Activated CD4-positive, alpha-beta T cell treated with anti-CD3 and anti-CD28 coated beads, Interleukin-10, Interleukin-2, amounts not matched to agents 100 ng/mL and 50 ng/mL, durations not matched to agents 16 hours and 8 hours (primary cell): Measurements from ENCODE around the gene FBN1.

Experiments used
- DNase-seq: peaks from one replicate; pipeline ENCODE4 v3.0.0-alpha.2; 2020

Gene FBN1

DNA sequence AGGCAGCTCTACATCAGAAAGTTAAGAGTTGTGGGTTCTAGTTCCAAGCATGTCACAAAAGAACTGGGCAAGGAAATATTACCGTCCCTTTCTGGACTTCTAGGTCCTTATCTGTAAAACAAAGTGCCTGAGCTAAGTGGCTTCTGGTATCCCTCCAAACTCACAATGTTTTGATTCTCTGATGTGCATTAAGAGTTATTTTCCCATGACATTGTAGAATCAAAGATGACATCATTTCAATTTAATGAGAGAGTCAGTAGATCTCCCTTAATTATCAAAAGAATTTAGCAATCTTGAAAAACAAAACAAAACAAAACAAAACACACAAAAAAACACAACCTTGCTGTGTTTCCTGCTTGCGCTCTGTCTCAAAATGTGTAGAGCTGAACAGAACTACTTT, 225.6 kb downstream of the FBN1 start:
- DNase-seq = no peak

DNA sequence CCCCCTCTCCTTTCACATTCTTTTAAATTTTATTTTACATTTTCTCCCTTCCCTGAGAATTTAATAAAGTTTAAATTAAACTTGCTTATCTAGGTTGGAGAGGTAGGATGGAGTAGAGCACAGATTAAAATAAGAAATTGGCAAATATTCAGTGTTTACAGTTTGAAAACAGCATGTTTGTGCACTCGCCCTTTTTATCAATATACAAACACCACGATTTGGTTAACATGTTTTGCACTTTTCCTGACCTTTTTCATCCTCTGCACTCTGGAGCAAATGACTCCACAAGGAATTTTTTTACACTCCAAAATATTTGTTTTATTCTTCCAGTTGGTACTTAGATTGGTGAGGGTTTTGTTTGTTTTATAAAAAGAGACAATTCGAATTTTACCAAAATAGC, 227.2 kb downstream of the FBN1 start:
- no peak for DNase-seq

DNA sequence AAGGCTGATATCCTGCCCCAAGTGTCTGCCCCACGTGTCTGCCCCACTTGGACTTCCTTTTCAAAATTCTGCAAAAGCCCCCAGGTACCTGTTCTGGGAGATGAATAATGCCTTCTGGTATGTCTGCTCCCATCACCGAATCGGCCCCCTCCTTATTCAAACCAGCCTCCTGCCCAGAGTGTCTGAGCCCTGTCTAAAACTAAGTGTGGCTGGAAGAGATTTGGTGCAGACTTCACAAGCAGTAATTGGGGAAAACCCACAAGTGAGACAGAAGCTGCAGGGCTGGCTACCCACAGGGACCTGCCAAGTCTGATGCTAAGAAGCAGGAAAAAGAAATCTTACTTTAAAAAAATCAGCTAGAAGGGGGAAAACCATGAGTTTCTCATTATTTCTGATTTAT, 229.2 kb downstream of the FBN1 start:
- DNase-seq = no peak

DNA sequence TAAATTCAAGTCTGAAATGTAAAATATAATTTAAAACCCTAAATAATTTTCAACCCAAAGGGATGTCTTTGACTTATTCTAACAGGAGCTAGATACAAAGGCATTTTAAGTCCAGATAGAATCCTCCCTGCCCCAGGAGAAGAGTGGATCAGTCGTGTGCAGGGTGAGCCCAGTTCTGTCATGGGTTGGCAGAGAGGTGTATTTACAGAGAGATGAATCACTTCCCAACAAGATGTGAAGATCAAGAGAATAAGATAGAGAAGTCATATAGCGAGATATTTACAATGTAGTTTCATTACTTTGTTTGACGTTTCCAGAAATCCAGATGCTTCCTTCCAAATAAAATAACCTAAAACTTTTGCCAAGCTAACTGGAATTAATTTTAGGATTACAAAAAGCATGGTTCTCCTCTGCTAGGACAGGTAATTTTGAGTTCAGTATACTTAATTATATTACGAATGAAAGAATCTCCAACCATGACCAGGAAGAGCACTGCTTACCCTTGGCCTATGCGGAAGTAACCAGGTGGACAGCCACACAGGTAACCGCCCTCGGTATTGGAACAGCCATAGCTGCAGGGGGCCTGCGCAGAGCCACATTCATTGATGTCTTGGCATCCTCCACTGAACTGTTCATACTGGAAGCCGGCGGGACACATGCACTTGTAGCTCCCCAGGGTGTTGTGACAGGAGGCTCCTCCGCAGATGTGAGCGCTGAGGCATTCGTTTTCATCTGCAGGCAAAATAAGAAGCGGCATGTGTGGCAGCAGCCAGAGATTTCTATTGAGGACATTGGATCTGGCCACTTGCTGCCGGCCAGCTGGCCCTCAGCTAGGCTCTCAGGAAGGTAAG, 230.2 kb downstream of the FBN1 start:
- DNase-seq = no peak

DNA sequence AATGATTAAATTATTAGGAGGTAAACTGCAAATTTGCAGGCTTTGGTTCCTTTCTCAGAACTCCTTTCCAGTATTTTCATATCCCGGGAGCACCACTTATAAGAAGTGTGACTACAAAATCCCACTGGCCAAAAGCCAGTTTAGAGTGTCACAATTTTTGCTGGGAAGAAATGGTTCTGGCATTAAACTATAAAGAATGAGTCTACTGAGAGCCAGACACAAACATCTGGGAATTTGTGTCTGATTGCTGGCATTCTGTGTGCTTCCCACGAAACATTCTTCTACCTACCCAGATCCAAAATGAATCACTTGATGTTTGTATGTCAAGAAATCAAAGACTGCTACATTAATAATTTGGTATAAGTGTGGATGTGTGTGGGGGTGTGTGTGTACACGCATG, 231.5 kb downstream of the FBN1 start:
- no peak for DNase-seq

DNA sequence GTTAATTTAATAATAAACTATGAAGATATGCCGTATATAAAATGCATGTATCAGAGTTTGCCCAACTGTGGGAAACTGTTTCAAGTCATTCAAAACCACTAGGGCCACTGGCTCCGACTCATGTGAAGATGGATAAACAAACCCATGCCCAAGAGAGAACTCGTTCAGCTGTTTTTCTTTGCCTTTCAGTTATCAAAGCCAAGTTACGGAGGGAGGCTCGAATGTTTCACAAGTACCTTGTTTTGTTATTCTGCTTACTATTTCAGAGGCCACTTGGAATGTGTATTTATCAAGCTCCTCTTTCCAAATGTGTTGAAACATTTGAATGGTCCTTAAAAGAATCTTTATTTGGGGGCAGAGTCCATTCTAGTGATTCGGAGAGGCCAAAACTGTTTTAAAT, 232.2 kb downstream of the FBN1 start:
- no peak for DNase-seq

DNA sequence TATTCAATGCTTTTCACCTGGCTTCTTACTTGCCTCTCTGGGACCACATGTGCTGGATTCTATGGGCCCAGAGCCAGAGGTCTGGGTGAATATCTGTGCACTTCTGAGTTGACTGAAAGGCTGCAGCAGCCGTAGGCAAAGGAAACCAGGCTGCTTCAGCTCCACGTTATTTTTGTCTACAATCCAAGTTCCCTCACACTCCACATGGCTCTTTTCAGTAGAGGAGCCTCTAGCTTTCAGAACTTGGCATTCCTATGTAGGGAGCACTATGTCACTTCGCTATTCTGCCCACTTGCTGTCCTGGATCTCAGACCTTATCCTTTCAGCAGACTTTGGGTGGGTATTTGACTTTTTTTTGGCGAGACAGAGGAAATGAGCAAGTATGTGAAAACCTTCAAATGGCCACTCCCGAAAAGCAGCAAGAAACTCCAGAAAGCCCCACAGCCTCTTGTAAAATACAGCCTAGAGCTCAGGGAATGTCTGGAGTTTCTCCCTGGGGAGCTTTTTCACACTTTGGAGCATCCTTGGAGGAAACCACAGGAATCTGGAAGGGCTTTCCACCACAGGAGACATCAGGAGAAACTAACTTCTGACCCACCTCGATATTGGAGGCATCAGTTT, 233.4 kb downstream of the FBN1 start:
- no peak for DNase-seq

DNA sequence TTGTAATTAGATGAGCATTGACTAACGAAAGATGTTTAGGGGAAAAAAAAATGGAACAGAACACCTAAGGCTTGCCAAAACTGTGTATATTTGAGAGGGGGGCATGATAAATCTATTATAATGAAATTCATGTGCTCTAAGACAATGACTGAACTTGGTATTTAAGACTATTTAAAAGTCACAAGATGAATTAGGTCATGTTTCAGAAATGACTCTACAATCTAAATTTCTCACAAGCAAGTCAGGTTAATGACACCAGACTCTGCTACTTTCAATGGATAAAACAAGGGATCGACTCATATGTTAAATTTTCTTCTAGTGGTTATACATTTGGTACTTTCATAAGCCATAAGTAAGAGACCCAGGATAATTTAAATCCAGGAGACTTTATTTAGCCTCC, 235.9 kb downstream of the FBN1 start:
- no peak for DNase-seq

DNA sequence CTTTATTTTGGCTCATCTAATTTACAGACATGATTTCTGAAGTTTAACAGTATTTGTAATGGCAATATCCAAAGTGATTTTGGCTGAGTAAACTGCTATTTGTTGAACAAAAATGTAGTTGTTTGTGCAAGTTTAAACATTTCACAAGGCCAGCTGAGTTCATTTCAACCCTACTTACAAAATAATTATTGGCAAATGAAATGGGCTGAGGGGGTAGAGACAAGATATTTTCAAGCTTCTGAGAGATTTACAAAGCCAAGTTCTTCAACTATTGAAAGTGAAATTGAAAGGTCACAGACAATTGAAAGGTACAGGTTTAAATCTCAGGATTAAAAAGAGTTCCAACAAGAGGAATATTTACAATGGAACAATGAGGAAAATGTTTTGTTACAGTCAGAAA, 237.2 kb downstream of the FBN1 start:
- DNase-seq = no peak

DNA sequence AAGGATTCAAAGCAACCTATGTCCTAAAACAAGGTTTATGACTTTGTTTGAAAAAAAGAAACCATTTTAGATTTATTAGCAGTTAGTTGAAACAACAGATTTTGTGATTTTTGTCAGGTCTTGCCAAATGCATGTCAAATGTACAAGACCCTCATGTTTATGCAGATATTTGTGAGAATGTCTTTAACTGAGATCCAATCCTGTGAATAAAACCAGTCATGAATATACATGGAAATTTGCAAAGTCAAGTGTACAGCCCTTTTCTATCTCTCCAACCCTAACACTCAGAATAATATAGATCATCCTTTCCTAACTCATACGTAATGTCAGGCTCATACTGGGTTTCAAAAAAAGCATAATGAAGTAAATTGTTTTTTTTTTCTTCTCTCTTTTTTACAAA, 237.9 kb downstream of the FBN1 start:
- no peak for DNase-seq

DNA sequence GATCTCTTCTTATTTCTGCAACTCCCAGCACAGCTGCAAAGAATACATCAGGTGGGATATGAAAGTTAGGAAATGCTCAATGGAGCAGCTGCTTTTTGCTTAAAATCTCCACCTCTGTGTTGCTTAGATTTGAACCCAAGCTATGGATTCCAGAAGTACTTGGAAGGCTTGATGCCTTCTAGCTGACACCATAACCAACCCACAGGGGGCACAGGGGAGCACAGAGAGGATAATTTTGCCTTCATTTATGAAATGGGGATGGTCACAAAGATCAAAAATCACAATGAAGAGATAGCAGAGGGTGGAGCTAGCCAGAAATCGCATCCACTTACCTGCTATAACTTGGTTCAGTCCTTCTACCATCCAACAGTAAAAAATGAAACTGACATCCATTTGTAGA, 238.6 kb downstream of the FBN1 start:
- DNase-seq = no peak

DNA sequence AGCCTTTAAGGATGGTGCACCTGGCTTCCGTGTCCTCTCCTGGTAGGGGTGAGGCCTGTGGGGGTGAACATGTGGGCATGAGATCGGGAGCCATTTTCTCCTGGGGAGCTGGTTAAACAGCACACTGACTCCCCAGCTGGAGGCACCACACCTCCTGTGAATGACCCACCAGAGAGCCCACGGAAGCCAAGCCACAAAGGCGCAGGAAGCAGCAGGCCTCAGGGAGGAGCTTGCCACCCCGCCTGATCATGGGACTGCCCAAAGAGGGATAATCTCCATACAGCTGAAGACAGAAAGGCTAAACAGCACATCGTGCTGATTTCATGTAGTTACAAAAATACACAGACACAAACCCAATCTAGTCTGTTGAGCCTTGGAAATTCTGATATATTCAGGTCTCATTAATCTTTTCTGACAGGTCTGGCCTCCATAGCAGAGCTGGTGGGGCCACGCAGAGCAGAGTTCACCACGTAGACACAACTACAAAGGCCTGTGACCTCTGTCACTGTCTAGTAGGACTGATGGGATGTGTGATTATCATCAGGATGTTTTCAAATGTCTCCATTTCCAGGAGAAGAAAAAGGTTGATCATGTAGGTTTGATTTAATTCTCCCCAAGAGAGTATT, 239.1 kb downstream of the FBN1 start:
- no peak for DNase-seq

DNA sequence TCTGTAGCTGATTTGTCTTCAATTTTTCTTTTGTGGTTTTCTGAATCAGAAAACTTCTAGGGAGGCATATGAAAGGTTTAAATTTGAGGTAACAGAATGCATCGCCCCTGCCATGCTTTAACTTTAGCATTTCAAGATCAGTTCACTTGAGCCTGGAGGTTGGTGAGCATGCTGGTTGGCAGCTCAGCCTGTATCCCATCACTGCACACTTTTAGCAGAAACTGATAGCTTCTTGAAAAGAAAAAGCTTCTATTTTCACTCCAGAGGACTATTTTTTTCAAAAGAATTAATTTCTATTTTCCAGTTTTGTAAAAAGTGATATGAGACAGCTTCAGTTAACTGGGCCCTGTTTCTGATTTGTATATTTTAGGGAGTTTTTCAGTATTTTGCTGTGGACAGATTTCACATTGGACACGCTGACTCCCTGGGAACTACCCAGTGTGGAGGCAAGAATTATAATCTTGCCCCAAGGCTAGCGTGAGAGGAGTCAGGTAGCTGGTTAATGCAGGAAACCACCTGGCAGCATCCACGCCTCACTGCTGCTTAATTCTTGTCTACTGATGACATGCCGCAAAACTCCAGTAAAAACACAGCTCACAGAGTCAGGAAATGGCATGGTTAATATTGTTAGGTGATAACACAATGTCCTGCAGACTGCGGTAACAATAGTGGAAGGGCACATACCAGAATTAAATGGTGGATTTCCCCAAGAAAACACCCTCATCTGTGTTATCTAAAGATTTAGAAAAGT, 242.9 kb downstream of the FBN1 start:
- no peak for DNase-seq

DNA sequence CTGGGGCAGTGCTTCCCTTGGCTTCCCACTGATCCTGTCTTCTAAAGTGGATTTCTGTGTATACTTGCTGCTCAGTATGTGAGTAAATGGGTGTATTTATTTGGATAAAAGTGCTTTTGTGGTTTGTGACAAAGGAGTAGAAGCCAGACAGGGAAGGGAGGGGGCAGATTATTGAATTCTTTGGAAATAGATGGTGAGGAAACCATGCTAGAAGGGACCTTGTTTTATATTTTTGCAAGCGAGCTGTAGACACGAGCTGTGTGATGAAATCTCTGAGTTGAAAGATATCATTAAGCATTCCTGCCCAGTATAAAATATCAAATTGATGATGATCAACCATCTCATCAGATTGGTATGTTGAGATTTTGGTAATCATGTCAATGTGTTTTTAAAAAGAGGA, 245.4 kb downstream of the FBN1 start:
- DNase-seq = no peak

DNA sequence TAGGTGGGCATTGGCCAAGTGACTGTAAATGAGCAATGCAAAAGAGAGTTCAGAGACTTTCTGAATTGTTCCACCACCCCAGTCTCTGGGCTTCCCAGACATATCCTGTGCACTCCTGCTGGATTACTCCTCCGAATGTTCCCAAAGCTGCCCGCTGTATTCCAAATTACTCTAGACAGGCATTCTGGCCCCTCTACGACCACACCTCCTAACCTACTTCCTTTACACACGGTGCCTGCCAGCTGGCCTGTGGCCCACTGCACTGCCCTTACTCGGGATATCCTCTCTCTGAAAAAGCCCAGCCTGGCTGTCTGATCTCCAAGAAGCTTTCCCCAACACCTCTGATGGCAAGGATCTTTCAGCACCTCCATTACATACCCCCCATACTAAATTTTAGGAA, 247.7 kb downstream of the FBN1 start:
- no peak for DNase-seq

DNA sequence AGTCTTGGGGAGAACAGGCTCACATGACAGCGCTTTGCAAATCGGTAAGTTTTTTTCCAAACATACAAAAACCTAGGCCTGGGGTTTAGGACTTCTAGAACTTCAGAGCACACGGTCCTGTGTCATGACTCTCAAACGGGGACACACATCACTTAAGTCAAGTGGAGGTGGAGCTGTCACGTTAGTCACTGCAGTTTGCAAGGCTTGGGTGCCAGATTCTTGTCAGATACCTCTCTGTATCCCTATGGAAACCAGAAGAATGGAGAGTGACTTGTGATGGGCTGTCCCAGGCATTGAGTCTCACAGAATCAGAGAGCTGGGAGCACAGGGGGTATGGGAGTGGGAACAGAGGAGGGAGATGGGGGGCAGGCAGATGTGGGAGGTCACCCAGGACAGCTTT, 249.5 kb downstream of the FBN1 start:
- no peak for DNase-seq

DNA sequence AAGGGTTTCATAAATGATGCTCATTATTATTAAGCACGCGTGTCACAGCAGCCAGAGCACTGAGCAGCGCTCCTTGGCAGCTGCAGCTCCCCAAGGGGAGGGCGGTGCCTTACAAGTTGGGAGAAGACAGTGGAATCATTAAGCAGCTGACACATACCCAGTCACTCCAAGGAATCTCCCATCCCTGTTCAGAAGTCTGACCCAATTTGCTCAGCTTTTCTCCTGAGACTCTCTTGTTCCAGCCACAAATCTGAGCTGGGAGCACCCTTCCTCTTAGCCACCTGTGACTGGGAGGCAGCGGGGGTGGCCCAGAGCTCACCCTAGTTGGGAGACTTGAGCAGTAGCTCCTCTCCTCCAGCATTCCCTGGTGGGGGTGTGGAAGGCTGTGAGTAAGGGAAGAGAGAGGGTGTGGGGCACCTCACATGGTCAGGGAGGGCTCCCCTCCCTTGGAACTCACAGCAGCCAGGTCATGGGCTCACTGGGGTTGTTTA, 249.9 kb downstream of the FBN1 start:
- no peak for DNase-seq

DNA sequence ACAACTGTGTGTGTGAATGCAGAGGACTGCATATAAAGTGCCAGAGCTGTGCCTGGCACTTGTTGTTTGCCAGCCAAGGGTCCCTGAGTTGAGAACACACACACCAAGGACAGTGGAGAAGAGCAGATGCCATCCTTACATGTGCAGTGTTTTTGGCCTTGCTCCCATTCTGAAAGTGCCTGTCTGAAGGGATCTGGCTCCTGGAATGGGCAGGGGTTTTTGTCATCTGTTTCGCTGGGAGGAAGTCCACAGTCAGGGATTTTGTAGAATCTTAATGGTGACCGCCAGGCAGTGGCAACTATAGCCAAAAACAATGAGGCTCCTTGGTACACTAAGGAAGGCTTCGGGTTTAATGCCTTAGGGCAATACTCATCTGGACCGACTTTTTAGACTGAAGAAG, 250.5 kb downstream of the FBN1 start:
- DNase-seq = no peak

DNA sequence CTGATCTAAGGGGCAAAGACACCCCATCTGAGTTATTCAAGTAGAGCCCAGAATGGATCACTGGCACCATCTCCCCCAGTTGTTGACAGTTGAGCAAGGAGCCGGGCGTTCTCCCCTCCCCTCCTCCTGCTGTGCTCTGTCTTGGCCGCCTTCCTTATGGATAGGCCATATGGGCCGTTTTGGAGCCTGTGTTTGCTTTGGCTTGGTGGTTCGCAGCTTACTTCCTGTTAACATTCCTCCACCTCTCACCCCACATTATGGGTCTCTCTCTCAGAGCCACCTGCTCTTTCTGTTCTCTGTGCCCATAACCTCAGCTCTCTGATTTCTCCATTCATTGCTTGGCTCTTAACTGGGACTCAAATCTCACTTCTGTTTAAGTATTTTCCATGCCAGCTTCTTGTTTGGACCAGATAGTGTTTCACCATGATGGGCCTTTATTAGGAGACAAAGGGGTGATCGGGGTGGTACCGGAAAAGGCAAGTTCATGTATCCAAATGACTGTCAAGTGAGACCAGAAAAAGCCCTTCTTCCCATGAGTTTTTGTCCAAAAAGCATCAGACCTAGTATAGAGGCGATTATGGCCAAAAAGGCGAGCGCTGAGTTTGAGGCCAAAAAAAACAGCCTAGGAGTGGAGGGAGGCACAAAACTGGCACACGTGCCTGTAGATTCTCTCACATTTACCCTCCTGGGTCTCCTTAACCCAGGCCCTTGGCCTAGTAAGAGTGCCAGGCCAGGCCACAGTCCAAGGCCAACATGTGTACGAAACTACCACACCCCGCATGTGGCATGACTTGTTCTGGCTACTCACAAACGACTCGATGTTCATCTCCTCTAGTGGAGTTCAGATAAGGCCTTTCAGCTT, 251.6 kb downstream of the FBN1 start:
- DNase-seq = no peak

DNA sequence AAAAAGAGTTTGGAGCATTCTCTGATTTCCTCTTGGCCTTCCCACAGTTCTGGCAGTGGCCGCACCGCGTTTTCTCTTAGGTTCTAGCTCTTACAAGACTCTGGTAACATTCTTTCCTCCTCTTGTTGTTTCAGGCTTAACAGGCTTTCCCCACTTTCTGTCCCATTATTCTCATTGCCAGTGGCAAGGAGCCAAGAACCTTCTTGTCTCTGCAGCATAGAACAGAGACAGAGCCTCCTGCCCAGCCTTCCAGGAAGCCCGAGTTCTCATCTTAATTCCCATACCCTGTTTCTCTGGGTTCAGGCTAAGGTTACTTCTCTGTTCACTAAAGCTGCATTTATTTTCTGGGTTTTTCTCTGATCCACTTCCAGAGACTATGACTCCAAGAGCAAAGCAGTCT, 253.2 kb downstream of the FBN1 start:
- DNase-seq = no peak

DNA sequence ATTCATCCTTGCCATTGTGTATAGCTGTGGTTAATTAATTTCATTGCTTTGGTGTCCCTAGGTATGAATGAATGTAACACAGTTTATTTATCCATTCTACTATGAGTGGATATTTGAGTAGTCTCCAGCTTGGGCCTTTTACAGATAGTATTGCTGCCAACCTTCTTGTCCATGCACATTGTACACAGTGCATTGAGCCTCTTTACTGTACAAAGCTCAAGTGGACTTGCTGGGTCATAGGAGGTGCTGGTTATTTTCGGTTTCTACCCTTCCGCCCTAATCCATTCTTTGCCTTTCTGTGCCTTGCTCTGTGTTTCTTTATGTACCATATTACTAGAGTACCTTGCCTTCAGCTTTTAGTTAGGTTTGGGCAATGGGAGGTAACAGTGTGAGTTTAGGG, 253.6 kb downstream of the FBN1 start:
- no peak for DNase-seq

DNA sequence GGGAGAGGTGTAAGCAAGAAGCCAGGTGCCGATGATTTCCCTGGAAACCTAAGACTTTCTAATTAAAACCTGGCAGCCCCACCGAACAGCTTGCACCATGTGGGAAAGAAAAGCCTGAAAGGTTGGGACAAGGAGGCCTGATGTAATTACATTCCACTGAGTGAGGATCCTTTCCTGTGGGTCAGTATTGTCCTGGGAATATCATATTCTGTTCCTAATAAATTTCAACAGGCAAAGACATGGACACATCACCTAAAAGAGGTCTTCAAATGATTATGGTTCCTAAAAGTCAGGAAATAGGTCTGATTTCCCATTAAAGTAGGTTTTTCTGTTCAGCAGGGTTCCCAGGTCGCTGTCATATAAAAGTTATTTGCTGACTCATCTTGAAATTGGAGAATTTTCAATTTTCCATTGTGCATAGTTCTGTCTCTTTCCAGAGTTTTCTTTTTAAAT, 255.8 kb downstream of the FBN1 start:
- DNase-seq = no peak
